DMS 273 treated with DMSO at 0.1 percent for 48 hours (cell line): Measurements from ENCODE around the gene GRM3.

Source experiments
- DNase-seq: peaks from one replicate; lab custom pipeline; 2025; lab: John Stamatoyannopoulos, UW

The GRM3 gene

DNA sequence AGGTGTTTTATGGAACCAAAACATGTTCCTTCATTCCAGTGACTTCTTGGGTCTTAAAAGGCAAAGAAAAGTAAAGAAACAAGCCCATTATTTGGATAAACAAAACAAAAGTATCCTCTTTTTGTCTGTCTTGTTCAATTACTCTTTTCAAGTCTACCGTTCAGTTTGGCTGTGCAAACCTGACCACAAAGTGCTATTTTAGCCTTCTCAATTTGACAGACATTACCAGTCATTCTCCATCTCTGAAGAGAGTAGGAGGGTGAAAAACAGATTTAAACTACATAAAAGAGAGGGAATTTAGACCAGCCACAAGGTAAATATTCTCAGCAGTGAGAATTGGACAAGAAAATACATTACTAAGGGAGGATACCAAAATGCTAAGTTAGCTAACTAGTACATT is 145.2 kb downstream of the GRM3 start:
- DNase-seq, result no peak

DNA sequence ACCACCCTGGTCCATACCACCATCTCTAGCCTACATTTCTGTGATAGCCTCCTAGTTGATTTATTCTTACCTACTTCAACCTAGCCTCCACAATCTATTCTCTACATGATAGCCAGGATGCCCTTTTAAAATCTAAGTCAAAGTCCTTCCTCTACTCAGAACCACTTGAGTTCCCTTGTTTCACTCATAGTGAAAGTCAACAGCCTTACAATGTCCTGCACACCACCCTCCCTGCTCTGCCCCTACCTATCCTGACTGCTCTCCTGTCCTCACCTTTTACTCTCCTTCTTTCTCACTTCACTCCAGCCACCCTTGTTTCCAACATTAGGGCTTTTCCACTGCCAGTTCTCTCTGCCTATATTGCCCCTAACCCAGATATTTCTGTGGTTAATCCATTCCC is 146.7 kb downstream of the GRM3 start:
- no peak for DNase-seq

- no peak for DNase-seq
These were observed 148.6 kb downstream of the GRM3 start for GRCh38 chr7:86792260-86792659.

- DNase-seq, result no peak
These were observed 149.4 kb downstream of the GRM3 start for GRCh38 chr7:86793136-86793535.

- no peak for DNase-seq
These were observed 171.1 kb downstream of the GRM3 start for GRCh38 chr7:86814661-86815379.

- no peak for DNase-seq
These were observed 171.8 kb downstream of the GRM3 start for GRCh38 chr7:86815556-86815955.

DNA sequence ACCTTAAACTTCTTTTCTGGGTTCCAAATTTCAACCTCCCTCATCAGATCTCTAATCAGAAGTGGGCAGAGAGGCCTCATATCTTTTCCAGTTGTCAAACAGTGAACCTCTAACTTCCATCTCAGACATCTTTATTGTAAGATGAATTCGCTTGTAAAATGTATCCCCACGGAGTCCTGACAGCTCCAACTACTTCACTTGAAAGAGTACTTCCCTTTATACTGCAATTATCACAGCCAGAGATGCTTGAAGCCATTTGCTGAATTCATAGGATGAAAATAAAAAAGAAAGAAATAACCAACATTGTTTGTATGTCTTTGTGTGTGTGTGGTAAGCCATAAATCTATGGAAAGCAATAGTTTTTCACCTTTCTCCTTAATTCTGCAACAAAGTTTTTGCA is 175.2 kb downstream of the GRM3 start:
- DNase-seq, result no peak

- no peak for DNase-seq
These were observed 180.1 kb downstream of the GRM3 start for GRCh38 chr7:86823769-86824168.

DNA sequence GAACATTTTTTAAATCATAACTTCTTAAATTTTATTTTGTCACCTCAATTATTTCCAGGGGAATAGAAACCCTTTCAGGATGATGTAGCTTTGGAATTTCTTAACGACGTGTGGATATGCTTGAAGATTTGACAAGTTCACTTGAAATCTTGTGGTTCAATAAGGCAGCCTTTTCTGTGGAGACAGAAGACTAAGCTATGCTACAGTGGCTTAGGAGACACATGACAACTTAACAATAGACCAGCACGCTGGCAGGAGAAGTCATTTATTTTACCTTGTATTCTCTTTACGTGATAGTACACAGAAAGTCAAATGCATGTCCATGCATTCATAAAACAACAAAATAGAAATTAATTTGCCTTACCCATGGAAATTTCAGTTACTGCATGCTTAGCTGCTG is 181.6 kb downstream of the GRM3 start:
- DNase-seq, result no peak

GRCh38 chr7:86826948-86827347 is 183.2 kb downstream of the GRM3 start:
- no peak for DNase-seq

DNA sequence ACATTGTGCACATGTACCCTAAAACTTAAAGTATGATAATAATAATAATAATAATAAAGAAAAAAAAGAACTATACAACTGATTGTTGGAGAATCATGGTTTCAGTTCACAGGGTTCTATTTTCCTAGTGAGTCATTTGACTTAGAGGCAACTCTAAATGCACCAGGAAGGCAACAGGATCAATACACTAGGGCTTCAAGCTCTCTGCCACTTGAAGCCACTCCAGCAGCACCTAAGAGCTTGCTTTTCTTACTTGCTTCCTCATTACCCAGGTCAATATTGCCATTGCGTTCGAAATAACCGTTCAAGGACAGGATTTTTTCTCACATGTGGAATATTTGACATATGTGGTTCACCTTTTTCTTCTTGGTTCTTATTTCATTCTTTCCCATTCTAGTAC is 189.7 kb downstream of the GRM3 start:
- DNase-seq, result no peak

DNA sequence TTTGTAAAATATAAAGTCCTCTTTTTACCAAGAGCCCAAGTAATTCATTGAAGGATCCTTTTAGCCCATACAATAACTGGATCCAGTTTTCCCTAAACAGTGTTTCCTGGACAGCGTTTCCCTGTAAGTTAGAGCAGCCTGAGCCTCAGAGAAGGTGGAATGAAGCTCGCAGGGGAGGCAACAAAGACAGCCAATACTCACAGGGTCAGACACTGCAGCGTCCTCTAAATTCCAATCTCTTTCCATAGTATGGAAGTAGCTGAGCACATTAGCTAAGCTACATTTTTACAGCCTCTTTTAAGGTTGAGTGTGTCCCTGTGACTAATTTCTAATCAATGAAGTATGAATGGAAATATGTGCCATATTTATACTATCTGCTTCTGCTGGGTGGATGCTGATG is 193.5 kb downstream of the GRM3 start:
- no peak for DNase-seq

DNA sequence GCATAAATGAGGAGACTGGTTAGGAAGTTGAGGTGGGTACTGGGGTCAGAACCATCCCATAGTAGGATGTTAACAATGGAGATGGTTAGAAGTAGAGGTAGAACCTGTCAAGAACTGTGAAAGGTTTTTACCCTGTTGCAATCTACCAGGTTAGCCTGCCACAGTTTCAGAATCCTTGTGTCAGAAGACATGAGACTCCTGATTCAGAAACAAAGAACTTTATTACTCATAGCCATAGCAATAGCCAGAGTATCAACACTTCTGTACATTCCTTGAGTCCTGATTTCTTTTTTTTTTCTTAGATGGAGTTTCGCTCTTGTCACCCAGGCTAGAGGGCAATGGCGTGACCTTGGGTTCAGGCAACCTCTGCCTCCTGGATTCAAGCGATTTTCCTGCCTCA is 200.9 kb downstream of the GRM3 start:
- no peak for DNase-seq

GRCh38 chr7:86846494-86847190 is 202.9 kb downstream of the GRM3 start:
- DNase-seq, result no peak

DNA sequence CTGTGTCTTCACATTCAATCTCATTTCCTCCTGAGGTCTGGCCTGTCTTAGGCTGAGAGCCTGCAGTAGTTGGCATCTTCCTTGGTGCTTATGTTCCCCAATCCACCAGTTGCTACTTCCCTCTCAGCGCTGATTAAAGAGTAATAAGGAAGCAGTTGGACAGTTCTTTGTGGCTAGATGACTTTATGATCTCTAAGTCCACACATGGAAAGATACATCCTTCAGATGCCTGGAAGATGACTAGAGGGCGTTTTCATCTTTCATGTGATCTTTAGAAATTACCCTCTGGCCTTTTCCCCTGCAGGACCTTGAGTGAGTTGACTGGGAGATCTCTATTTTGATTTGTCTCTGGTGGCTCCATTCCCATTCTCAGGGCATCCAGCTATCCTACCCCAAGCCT is 204.5 kb downstream of the GRM3 start:
- no peak for DNase-seq

DNA sequence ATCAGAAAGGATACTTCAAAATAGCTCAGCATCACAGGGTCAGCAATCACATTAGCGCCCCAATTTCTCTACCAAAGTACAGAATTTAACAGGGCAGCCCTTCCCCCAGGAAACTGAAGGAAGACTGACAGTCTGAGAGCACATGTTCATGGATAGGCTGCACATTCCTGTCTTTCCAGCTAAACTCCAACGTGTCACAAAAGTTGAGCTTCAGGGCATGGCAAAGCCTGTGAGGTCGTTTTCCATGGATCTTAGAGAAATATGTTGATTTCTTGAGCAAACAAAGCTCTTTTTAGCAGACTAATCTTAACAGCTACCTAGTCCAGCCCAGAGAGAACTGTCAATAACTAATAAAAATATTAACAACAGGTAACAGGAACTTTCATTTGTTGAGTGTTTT is 207.9 kb downstream of the GRM3 start:
- no peak for DNase-seq

DNA sequence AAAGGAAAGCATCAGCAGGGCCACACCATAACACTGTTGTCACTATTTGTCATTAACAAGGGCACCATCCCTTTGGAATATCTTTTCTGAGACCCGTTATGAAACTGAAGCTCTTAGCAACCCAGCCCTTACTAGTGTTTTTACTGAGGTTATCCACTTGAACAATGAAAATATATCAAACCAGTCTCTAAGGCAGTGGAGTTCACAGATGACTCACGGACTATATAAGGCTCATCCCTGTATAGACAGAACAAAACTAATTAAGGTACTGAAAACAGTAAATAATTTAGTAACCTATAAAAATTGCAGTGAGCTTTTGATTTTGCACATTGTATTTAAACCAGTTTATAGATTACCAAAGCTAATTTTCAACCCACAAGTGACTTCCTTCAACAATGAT is 219.7 kb downstream of the GRM3 start:
- no peak for DNase-seq

DNA sequence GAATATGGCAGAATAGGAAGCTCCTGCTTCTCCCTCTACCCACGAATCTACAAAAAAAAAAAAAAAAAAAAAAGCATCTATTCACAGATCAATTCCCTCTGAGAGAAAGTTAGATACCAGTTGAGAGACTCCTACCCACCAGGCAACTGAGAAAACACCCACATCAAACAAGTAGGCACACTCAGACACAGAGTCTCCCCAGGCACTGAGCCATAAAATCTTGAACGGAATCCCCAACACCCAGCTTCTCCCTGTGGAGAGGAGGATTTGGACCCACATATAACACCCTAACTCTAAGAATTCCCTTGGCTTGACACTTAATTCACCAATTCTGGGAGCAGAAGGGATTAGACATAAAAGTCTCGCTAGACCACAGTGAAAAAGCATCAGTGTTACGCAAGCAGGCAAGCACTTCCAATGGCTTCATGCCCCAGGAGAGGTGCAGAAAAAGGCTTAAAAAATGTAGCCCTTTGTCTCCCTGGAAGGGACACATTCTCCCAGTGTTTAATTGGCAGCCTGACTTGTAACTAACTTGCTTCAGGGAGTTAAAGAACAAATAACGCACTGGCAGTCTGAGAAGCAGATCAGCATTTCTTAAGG is 223.6 kb downstream of the GRM3 start:
- no peak for DNase-seq

DNA sequence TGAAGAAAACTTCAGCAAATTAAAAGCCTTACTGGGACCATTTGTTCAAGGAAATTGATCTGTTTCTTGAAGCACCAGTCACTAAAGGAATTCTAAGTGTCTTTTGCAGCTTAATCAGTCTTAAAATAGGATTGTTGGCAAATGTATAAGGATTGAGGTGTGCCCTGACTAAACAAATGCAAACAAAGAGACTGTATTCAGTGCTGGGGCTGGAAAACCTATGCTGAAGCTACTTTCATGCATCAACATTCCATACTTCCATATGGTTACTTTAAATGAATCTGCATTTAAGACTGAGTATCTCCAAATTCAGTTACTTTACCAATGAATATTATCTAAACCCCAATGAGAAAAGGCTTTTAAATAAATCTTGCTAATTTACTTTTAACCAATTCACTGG is 232.4 kb downstream of the GRM3 start:
- DNase-seq, result no peak

DNA sequence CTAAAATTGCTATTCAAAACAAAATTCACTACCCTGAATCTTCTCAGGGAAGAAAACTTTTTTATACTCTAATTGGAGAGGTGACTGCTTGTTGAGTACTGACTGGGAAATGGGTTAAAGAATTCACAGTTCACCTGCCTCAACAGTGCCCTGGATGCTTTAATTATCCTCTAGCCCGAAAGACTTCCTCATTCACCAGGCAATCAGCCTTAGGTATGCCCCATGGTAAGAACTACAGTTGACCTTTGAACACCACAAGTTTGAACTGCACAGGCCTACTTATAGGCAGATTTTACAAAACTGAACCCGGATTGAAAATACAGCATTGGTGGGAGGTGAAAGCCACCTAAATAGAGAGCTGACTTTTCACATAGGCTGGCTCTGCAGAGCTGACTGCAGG is 240.4 kb downstream of the GRM3 start:
- DNase-seq, result no peak

GRCh38 chr7:86889501-86889900 is 245.8 kb downstream of the GRM3 start:
- no peak for DNase-seq

DNA sequence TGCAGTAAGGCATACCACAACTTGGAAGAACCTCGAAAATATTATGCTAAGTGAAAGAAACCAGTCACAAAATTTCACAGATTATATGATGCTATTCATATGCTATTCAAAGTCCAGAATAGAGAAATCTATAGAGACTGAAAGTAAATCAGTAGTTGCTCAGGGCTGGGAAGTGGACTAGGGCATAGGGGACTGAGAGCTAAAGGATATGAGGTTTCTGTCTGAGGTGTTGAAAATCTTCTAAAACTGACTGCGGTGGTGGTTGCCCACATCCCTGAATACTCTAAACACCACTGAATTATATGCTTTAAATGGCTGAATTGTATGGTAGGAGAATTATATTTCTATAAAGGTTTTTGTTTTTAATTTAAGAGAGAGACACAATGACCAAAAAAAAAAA is 254.5 kb downstream of the GRM3 start:
- DNase-seq, result no peak

DNA sequence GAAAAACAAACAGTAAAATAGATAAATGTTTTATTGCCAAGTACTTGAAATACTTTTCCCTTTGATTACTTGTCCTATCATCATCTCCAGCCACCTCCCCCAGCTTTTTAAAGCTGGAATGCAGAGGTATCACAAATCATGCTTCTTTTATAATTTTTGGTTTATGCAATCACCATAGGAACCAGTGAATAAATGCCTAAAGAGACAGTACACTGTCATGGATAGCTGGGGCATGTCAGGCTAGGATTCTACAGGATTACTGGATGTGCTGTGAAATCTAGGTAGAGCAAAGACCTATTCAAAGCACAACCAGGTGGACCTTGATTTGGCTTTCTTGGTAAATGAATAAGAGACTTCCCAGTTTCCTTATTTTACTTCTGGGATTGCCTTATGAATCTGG is 257.2 kb downstream of the GRM3 start:
- DNase-seq, result no peak
